ENCODE data around the gene GMNN.

Gene GMNN

DNA sequence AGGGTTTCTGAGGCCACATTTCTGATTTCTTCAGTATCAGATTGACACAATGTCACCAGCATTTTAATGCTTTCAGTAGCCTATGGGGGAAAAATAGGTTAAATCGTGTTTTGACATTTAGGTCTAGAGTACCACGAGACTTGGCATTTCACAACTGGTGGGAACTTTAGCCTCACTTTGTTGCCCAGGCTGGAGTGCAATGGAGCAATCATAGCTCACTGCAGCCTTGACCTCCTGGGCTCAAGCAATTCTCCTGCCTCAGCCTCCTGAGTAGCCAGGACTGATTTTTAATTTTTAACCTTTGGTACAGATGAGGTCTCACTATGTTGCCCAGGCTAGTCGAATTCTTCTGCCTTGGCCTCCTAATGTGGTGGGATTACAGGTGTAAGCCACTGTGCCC is 35.0 kb downstream of the GMNN start:
- TF ChIP-seq, protein P1, sequence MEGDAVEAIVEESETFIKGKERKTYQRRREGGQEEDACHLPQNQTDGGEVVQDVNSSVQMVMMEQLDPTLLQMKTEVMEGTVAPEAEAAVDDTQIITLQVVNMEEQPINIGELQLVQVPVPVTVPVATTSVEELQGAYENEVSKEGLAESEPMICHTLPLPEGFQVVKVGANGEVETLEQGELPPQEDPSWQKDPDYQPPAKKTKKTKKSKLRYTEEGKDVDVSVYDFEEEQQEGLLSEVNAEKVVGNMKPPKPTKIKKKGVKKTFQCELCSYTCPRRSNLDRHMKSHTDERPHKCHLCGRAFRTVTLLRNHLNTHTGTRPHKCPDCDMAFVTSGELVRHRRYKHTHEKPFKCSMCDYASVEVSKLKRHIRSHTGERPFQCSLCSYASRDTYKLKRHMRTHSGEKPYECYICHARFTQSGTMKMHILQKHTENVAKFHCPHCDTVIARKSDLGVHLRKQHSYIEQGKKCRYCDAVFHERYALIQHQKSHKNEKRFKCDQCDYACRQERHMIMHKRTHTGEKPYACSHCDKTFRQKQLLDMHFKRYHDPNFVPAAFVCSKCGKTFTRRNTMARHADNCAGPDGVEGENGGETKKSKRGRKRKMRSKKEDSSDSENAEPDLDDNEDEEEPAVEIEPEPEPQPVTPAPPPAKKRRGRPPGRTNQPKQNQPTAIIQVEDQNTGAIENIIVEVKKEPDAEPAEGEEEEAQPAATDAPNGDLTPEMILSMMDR (conservative IDR thresholded peaks at IDR 0.05; ENCODE audit: low read depth, low read length), result no peak
- DNase-seq (ENCODE audit: low read depth), result no peak
- no peak overlapping the region for H3K4me3 ChIP-seq (ENCODE audit: low read depth, low read length)

DNA sequence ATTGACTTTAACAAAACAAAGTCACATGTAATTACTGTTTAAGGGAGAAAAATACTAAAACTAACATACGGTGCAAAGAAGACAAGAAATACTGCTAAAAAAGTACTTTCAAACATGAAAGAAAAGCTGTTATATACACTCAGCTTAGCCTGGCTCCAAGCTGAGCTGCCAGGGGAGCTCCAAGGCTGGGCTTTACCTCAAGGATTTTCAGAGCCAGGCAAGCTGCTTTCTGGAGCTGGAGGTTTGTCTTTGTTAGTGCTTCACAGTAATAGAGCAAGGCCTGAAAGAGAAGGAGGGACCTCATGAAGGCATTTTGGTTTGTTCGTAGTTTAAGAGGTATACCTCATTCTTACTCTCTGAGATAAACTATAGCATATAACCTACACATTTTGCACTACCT is 43.6 kb downstream of the GMNN start:
- TF ChIP-seq, protein P1 (conservative IDR thresholded peaks at IDR 0.05; ENCODE audit: low read depth, low read length), result no peak
- no peak overlapping the region for H3K4me3 ChIP-seq (ENCODE audit: low read depth, low read length)
- no peak for DNase-seq (ENCODE audit: low read depth)

DNA sequence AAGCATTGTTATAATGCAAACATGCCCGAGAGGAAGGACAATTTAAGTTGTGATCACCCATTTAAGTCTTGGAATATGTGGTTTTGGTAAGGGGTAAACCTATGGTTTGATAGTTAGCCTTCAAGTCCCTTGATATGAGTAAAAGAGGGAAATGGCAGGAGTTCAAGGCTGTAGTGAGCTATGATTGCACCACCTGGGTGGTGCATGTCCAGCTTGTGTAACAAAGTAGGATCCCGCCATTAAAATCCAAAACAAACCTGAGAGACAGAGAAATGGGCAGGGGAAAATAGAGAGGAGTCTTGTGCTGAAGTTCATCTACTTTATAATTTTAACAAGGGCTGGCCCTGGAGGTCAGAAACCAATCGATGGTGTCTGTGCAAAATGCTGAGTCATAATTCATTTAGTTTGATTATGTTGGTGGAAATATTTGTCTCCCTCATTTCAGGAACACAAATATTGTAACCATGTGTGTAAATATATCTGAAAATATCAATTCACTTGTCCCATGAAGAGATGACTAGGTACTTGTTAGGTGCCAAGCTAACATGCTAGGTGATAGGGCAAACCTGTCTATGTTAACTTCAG is 47.2 kb downstream of the GMNN start:
- DNase-seq (ENCODE audit: low read depth), result no peak
- no peak overlapping the region for H3K4me3 ChIP-seq (ENCODE audit: low read depth, low read length)
- TF ChIP-seq, protein P1 (conservative IDR thresholded peaks at IDR 0.05; ENCODE audit: low read depth, low read length), result no peak

DNA sequence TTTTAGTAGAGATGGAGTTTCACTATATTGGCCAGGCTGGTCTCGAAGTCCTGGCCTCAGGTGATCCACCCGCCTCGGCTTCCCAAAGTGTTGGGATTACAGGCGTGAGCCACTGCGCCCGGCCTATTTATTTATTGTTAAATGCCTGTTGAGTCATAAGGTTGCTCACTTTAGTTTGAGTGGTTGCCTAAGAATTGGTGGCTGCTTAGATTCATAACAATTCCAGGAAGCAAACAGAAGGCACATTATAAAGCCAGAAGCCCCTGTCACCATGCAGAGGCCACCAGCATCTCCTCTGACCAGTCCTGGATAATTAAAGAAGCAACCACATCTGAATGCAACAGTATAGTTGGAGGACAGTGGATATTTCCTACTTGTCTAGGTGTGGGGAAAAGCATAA is 48.0 kb downstream of the GMNN start:
- TF ChIP-seq, protein P1 (conservative IDR thresholded peaks at IDR 0.05; ENCODE audit: low read depth, low read length), result no peak
- H3K4me3 ChIP-seq (ENCODE audit: low read depth, low read length), result no peak overlapping the region
- DNase-seq (ENCODE audit: low read depth), result peak; percentile 55

DNA sequence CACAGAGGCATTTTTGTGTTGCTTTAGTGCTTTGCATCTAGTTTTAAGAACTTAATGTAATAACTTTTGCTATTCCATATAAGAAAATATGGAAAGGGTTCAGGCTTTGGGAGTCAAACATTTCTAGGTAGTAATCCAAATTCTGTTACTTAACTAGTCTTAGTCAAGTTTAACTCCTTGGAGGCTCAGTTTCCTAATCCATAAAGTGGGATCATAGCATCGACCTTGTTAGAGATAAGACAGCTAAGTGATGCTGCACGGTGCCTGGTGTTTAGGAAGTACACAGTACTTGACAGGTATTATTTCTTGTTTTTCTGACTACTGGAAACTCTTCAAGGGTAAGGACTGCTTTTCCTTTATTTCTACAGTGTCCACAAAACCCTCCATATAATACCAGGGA is 48.4 kb downstream of the GMNN start:
- TF ChIP-seq, protein P1 (conservative IDR thresholded peaks at IDR 0.05; ENCODE audit: low read depth, low read length), result no peak
- H3K4me3 ChIP-seq (ENCODE audit: low read depth, low read length), result no peak overlapping the region
- no peak for DNase-seq (ENCODE audit: low read depth)

DNA sequence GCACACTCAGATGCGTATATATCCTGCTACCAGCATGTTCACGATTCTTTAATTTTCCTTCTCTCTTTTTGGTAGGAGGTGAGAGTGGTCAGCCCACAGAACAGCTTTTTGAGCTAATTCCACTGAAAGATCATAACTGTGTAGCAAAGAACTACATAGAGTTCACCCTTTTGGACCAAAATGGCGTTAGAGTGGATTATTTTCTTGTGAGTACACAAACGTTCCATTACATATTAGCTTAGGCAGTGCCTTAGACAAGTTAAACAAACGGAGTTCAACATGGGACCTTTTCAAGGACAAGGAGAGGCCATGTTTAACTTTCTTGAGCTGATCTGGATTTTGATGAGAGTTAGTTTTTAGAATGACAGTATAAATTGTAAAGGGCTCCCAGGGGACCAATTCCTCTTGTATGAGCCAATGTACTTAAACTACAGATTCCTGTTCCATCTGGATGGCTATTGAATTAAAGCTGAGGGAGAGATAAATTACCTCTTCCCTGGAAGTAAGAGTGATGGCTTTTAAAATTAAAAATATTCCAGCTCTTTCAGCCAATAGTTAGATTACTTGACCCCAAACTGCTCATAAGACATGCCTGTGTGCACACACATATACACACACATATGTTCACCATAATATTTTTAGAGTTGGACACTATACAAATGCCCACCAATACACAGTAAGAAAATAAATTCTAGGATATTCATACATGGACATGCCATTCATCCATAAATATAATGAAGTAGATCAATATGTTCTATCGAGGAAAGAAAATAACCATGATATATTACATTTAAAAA is 49.6 kb downstream of the GMNN start:
- peak; percentile 18 for DNase-seq (ENCODE audit: low read depth)
- no peak overlapping the region for H3K4me3 ChIP-seq (ENCODE audit: low read depth, low read length)

More for the DNA sequence above, 49.6 kb downstream of the GMNN start:
- TF ChIP-seq, protein P1 (conservative IDR thresholded peaks at IDR 0.05; ENCODE audit: low read depth, low read length), result no peak
